GM12891 (cell line): Measurements from ENCODE around the gene HS2ST1.

ENCODE experiments used
- POLR2A ChIP-seq: IDR thresholded peaks from 2 replicates; pipeline ENCODE4 v1.6.1; 2011; ENCODE audit warnings: low read depth, low read length, control low read depth
- POLR2AphosphoS5 ChIP-seq: IDR thresholded peaks from 2 replicates; pipeline ENCODE4 v1.6.1; 2011; ENCODE audit warnings: low read depth, low read length, control low read depth
- SPI1 ChIP-seq: IDR thresholded peaks from 2 replicates; pipeline ENCODE4 v1.6.1; 2011; ENCODE audit warnings: low read depth, low read length, control low read depth
- TAF1 ChIP-seq: IDR thresholded peaks from 2 replicates; pipeline ENCODE4 v1.6.1; 2011; ENCODE audit warnings: low read depth, low read length, control low read depth

DNA sequence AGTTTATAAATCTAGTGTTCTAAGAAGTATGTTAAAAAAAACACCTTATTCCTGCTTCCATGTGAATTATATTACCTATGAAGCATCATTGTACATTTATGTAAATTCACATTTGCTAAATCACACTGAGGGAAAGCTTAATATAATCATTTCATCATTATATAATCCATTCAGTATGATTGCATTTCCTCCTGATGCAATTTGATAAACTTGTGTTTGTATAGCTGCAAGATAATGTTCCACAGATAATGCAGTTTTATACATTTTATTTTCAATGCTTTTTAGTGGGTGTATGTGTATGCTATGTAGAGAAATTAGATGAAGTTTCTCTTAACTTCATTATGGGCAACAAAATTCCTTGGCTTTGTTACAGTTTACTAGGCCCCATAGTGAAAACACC is 79.6 kb downstream of the HS2ST1 start:
- TF ChIP-seq POLR2A (no peak), POLR2AphosphoS5 (no peak), TAF1 (no peak), SPI1 (no peak)
